ENCODE measurements around the gene ACSL3.

- TF ChIP-seq POLR2A (IDR thresholded peaks at IDR 0.05) (no peak), CTCF (IDR thresholded peaks at IDR 0.05) (peak; percentile 21 to 46 (median 26))
These were observed 54.5 kb downstream of the ACSL3 start for GRCh38 chr2:222915092-222915957.
